PC-9 (cell line): ENCODE results near the gene CFAP97D2. TPM values are rescaled to one million over a fixed set of nuclear protein-coding genes. Genes with fewer than 3 reads are reported as not detected.

Experiments used
- BruUV-seq: library from RNA; stranded (reverse); fragments of 400-500 nt; replicated peaks from 2 replicates; lab custom pipeline; 2021; lab: Mats Ljungman, UMichigan
- CTCF ChIA-PET: fragments of 300-600 bp; sonication (Branson Sonifier 250); formaldehyde crosslinking; loops from one replicate; lab custom pipeline; 2022; ENCODE audit warnings: antibody characterized with exemption; lab: Charles Lee
- POLR2A ChIA-PET: fragments of 300-600 bp; sonication (Branson Sonifier 250); formaldehyde crosslinking; loops from one replicate; lab custom pipeline; 2022; ENCODE audit warnings: antibody characterized with exemption; ENCODE audit not compliant: unreplicated experiment; lab: Charles Lee
- DNase-seq, 2 experiments: peaks; one replicate each; pipeline versions ENCODE4 v3.0.0 to v3.0.0-alpha.2; 2015 to 2022; ENCODE audit warnings: mixed read lengths in 1 of 2
- H2AFZ ChIP-seq: fragments of 200-600 bp; sonication (generic); 2 replicates; pipeline ENCODE4 v1.8.1; 2017; ENCODE audit warnings: antibody characterized with exemption
- H3F3A ChIP-seq: fragments of 200-600 bp; sonication (generic); 2 replicates; pipeline ENCODE4 v1.8.1; 2017; ENCODE audit warnings: antibody characterized with exemption, mild to moderate bottlenecking, low read depth; ENCODE audit not compliant: insufficient read depth
- H3K27ac ChIP-seq: fragments of 200-600 bp; sonication (generic); 2 replicates; pipeline ENCODE4 v1.6.1; 2016; ENCODE audit warnings: mixed run types
- H3K27me3 ChIP-seq: fragments of 200-600 bp; sonication (generic); 2 replicates; pipeline ENCODE4 v1.6.1; 2016; ENCODE audit warnings: low read depth, mixed run types; ENCODE audit not compliant: insufficient read depth
- H3K36me3 ChIP-seq: fragments of 200-600 bp; sonication (generic); 2 replicates; pipeline ENCODE4 v1.6.1; 2016; ENCODE audit warnings: low read depth, mixed run types
- H3K4me1 ChIP-seq: fragments of 200-600 bp; sonication (generic); replicated peaks from 2 replicates; pipeline ENCODE4 v1.6.1; 2016; ENCODE audit warnings: mixed run types; ENCODE audit not compliant: insufficient read depth
- H3K4me2 ChIP-seq: fragments of 200-600 bp; sonication (generic); 2 replicates; pipeline ENCODE4 v1.6.1; 2017; ENCODE audit warnings: mixed run types
- H3K4me3 ChIP-seq: fragments of 200-600 bp; sonication (generic); 2 replicates; pipeline ENCODE4 v1.6.1; 2016; ENCODE audit warnings: mixed run types
- H3K79me2 ChIP-seq: fragments of 200-600 bp; sonication (generic); 2 replicates; pipeline ENCODE4 v1.6.1; 2017; ENCODE audit warnings: low read depth, mixed run types
- H3K9me2 ChIP-seq: fragments of 200-600 bp; sonication (generic); 2 replicates; pipeline ENCODE4 v1.8.1; 2017; ENCODE audit warnings: mild to moderate bottlenecking; ENCODE audit not compliant: insufficient read depth
- H3K9me3 ChIP-seq: fragments of 200-600 bp; sonication (generic); 2 replicates; pipeline ENCODE4 v1.8.1; 2016; ENCODE audit warnings: low read depth; ENCODE audit not compliant: insufficient read depth
- H4K20me1 ChIP-seq: fragments of 200-600 bp; sonication (generic); 2 replicates; pipeline ENCODE4 v1.8.1; 2017; ENCODE audit not compliant: insufficient read depth
- CTCF ChIP-seq: fragments of 200-600 bp; sonication (generic); conservative IDR thresholded peaks from 2 replicates; pipeline ENCODE4 v1.6.1; 2017; ENCODE audit warnings: mixed run types, antibody characterized with exemption, mild to moderate bottlenecking, moderate library complexity
- EZH2 ChIP-seq: fragments of 200-600 bp; sonication (generic); IDR thresholded peaks from 2 replicates; pipeline ENCODE4 v1.8.0; 2017; ENCODE audit warnings: antibody characterized with exemption, low read depth
- intact Hi-C: fragments of 100-400 bp; cut with micrococcal nuclease; formaldehyde crosslinking; loops from one replicate; pipeline ENCODE4 v1.10.0; 2022; ENCODE audit not compliant: unreplicated experiment
- total RNA-seq: library from RNA; stranded (reverse); gene quantifications from 2 replicates; pipeline ENCODE4 v1.2.3, GENCODE V29; 2021

Gene CFAP97D2
- total RNA-seq, 1 experiment from 2014 or later: not detected

GRCh38 chr13:114229506-114229905, 50.4 kb downstream of the CFAP97D2 start:
- ChIA-PET POLR2A (no interaction called here), CTCF (no interaction called here)
- DNase-seq: no peak
- H3F3A ChIP-seq: peaks cover 13% of the 10 kb centered on the region; the same call in 1 of the 2 replicates
- H3K9me3 ChIP-seq: no peaks in the 10 kb centered on the region
- no peaks in the 10 kb centered on the region for H3K79me2 ChIP-seq
- no peak for TF ChIP-seq EZH2
- TF ChIP-seq CTCF: no peak
- no peaks in the 10 kb centered on the region for H3K9me2 ChIP-seq
- no peak overlapping the region for H3K4me3 ChIP-seq
- BruUV-seq: no TSS peak
- H4K20me1 ChIP-seq: no peaks in the 10 kb centered on the region
- peaks cover 9% of the 10 kb centered on the region; the same call in 1 of the 2 replicates for H3K27me3 ChIP-seq
- H3K4me1 ChIP-seq: 0 out of 2 replicates have a peak, but pooled peaks cover 18% of the 10 kb centered on the region
- H2AFZ ChIP-seq: no peak overlapping the region
- H3K27ac ChIP-seq: no peak overlapping the region
- intact Hi-C loops: loop anchor here (5.0 kb wide), 1 partner anchor 247 kb away; no protein-coding TSS in a partner anchor
- no peak overlapping the region for H3K4me2 ChIP-seq
- H3K36me3 ChIP-seq: no peaks in the 10 kb centered on the region

GRCh38 chr13:114230117-114230516, 51.1 kb downstream of the CFAP97D2 start:
- H3K27me3 ChIP-seq: peaks cover 9% of the 10 kb centered on the region; the same call in 1 of the 2 replicates
- H3K4me1 ChIP-seq: 0 out of 2 replicates have a peak, but pooled peaks cover 19% of the 10 kb centered on the region
- H3K4me2 ChIP-seq: no peak overlapping the region
- no peaks in the 10 kb centered on the region for H3K9me3 ChIP-seq
- no peak for DNase-seq
- ChIA-PET CTCF (no interaction called here), POLR2A (no interaction called here)
- H3K79me2 ChIP-seq: peaks cover 3% of the 10 kb centered on the region
- no peak overlapping the region for H3K27ac ChIP-seq
- intact Hi-C loops: no loop called here
- TF ChIP-seq CTCF: no peak
- no peak for TF ChIP-seq EZH2
- H2AFZ ChIP-seq: no peak overlapping the region
- no TSS peak for BruUV-seq
- peaks cover 8% of the 10 kb centered on the region; the same call in 1 of the 2 replicates for H3F3A ChIP-seq
- no peak overlapping the region for H3K4me3 ChIP-seq
- no peaks in the 10 kb centered on the region for H4K20me1 ChIP-seq
- H3K36me3 ChIP-seq: no peaks in the 10 kb centered on the region
- H3K9me2 ChIP-seq: no peaks in the 10 kb centered on the region

GRCh38 chr13:114230575-114230974, 51.5 kb downstream of the CFAP97D2 start:
- BruUV-seq: no TSS peak
- no peak overlapping the region for H2AFZ ChIP-seq
- no peak overlapping the region for H3K4me3 ChIP-seq
- H3K4me2 ChIP-seq: no peak overlapping the region
- no peaks in the 10 kb centered on the region for H4K20me1 ChIP-seq
- H3F3A ChIP-seq: peaks cover 8% of the 10 kb centered on the region; the same call in 1 of the 2 replicates
- CTCF ChIA-PET: no interaction called here
- H3K9me2 ChIP-seq: no peaks in the 10 kb centered on the region
- H3K4me1 ChIP-seq: 0 out of 2 replicates have a peak, but pooled peaks cover 19% of the 10 kb centered on the region
- peaks cover 9% of the 10 kb centered on the region; the same call in 1 of the 2 replicates for H3K27me3 ChIP-seq
- no peak for DNase-seq
- TF ChIP-seq EZH2 (no peak), CTCF (no peak)
- intact Hi-C loops: no loop called here
- H3K27ac ChIP-seq: no peak overlapping the region
- H3K79me2 ChIP-seq: peaks cover 7% of the 10 kb centered on the region
- POLR2A ChIA-PET: no interaction called here
- no peaks in the 10 kb centered on the region for H3K36me3 ChIP-seq
- H3K9me3 ChIP-seq: no peaks in the 10 kb centered on the region
